Neural cell (in vitro differentiated cells): ENCODE measurements around the gene ARHGEF7.

Experiments used
- MXI1 ChIP-seq: fragments of 450-650 bp; conservative IDR thresholded peaks from 2 replicates; pipeline ENCODE4 v1.6.1; 2014; ENCODE audit warnings: antibody characterized with exemption, mild to moderate bottlenecking; ENCODE audit not compliant: poor library complexity, severe bottlenecking
- TF ChIP-seq, protein P1 (sequence below): fragments of 450-650 bp; IDR thresholded peaks from 2 replicates; pipeline ENCODE4 v1.5.1; 2014; ENCODE audit warnings: antibody characterized with exemption, mild to moderate bottlenecking, moderate library complexity; ENCODE audit not compliant: poor library complexity, severe bottlenecking

GRCh38 chr13:111099290-111099689, 15.8 kb upstream of the ARHGEF7 start:
- TF ChIP-seq, protein P1, sequence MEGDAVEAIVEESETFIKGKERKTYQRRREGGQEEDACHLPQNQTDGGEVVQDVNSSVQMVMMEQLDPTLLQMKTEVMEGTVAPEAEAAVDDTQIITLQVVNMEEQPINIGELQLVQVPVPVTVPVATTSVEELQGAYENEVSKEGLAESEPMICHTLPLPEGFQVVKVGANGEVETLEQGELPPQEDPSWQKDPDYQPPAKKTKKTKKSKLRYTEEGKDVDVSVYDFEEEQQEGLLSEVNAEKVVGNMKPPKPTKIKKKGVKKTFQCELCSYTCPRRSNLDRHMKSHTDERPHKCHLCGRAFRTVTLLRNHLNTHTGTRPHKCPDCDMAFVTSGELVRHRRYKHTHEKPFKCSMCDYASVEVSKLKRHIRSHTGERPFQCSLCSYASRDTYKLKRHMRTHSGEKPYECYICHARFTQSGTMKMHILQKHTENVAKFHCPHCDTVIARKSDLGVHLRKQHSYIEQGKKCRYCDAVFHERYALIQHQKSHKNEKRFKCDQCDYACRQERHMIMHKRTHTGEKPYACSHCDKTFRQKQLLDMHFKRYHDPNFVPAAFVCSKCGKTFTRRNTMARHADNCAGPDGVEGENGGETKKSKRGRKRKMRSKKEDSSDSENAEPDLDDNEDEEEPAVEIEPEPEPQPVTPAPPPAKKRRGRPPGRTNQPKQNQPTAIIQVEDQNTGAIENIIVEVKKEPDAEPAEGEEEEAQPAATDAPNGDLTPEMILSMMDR, result no peak
- no peak for TF ChIP-seq MXI1
